ENCODE results near the gene ACSM6.
"Not testable (repeated sequence)": the region's sequence is repeated elsewhere in the genome, so short reads cannot be mapped to it uniquely, and the experiment has no call there.

The ACSM6 gene

GRCh38 chr10:95225136-95225535 is 31.1 kb downstream of the ACSM6 start:
- H3K27me3 ChIP-seq (ENCODE audit: insufficient read depth, low read length) = no peaks in the 10 kb centered on the region
- no peaks in the 10 kb centered on the region for H3K4me1 ChIP-seq (ENCODE audit: insufficient read depth, low read length, severe bottlenecking)
- H4K20me1 ChIP-seq (ENCODE audit: insufficient read depth, low read length) = no peaks in the 10 kb centered on the region
- H3K4me3 ChIP-seq (ENCODE audit: low read depth, low read length, poor library complexity, severe bottlenecking) = no peak overlapping the region
- H3K27ac ChIP-seq (ENCODE audit: low read depth, low read length, poor library complexity, severe bottlenecking) = no peak overlapping the region
- no peaks in the 10 kb centered on the region for H3F3A ChIP-seq (ENCODE audit: insufficient read depth, low read length)
- H3K9me3 ChIP-seq (ENCODE audit: low read length) = no peaks in the 10 kb centered on the region
- no peak overlapping the region for H3K9ac ChIP-seq (ENCODE audit: low read length)
- no peaks in the 10 kb centered on the region for H3K36me3 ChIP-seq (ENCODE audit: insufficient read depth, low read length)
- no peak overlapping the region for H3K4me2 ChIP-seq (ENCODE audit: low read length)
- TF ChIP-seq EZH2 (IDR thresholded peaks at IDR 0.05; ENCODE audit: borderline replicate concordance, low read length) = no peak
- no peak for TF ChIP-seq CTCF (IDR thresholded peaks at IDR 0.05; ENCODE audit: low read length)
- no peaks in the 10 kb centered on the region for H3K9me2 ChIP-seq (ENCODE audit: low read depth, low read length)
- H2AFZ ChIP-seq (ENCODE audit: low read length) = no peak overlapping the region
- H3K79me2 ChIP-seq (ENCODE audit: insufficient read depth, low read length) = no peaks in the 10 kb centered on the region

GRCh38 chr10:95228934-95229723 is 35.1 kb downstream of the ACSM6 start:
- not testable (repeated sequence) for H3K4me2 ChIP-seq (ENCODE audit: low read length); H3K9ac ChIP-seq (ENCODE audit: low read length); H3K79me2 ChIP-seq (ENCODE audit: insufficient read depth, low read length); H3K9me2 ChIP-seq (ENCODE audit: low read depth, low read length); H3K4me1 ChIP-seq (ENCODE audit: insufficient read depth, low read length, severe bottlenecking); H2AFZ ChIP-seq (ENCODE audit: low read length); H3K4me3 ChIP-seq (ENCODE audit: low read depth, low read length, poor library complexity, severe bottlenecking); H3K36me3 ChIP-seq (ENCODE audit: insufficient read depth, low read length); H3K27me3 ChIP-seq (ENCODE audit: insufficient read depth, low read length); H4K20me1 ChIP-seq (ENCODE audit: insufficient read depth, low read length); H3K27ac ChIP-seq (ENCODE audit: low read depth, low read length, poor library complexity, severe bottlenecking); H3K9me3 ChIP-seq (ENCODE audit: low read length); H3F3A ChIP-seq (ENCODE audit: insufficient read depth, low read length)

GRCh38 chr10:95229724-95230627 is 35.9 kb downstream of the ACSM6 start:
- Histone ChIP-seq H2AFZ (ENCODE audit: low read length) (no peak overlapping the region), H3K4me2 (ENCODE audit: low read length) (no peak overlapping the region)
- TF ChIP-seq CTCF (IDR thresholded peaks at IDR 0.05; ENCODE audit: low read length) = no peak
- no peak for TF ChIP-seq EZH2 (IDR thresholded peaks at IDR 0.05; ENCODE audit: borderline replicate concordance, low read length)

GRCh38 chr10:95230677-95231586 is 36.9 kb downstream of the ACSM6 start:
- not testable (repeated sequence) for H3K9me3 ChIP-seq (ENCODE audit: low read length); H4K20me1 ChIP-seq (ENCODE audit: insufficient read depth, low read length); H3K9ac ChIP-seq (ENCODE audit: low read length); H3K27ac ChIP-seq (ENCODE audit: low read depth, low read length, poor library complexity, severe bottlenecking); H3K27me3 ChIP-seq (ENCODE audit: insufficient read depth, low read length); H3K4me3 ChIP-seq (ENCODE audit: low read depth, low read length, poor library complexity, severe bottlenecking); H3K9me2 ChIP-seq (ENCODE audit: low read depth, low read length); H2AFZ ChIP-seq (ENCODE audit: low read length); H3K79me2 ChIP-seq (ENCODE audit: insufficient read depth, low read length); H3K4me1 ChIP-seq (ENCODE audit: insufficient read depth, low read length, severe bottlenecking); H3K36me3 ChIP-seq (ENCODE audit: insufficient read depth, low read length); H3F3A ChIP-seq (ENCODE audit: insufficient read depth, low read length); H3K4me2 ChIP-seq (ENCODE audit: low read length)

More at GRCh38 chr10:95229724-95230627, 35.9 kb downstream of the ACSM6 start:
- Histone ChIP-seq H3K27ac (ENCODE audit: low read depth, low read length, poor library complexity, severe bottlenecking) (no peak overlapping the region), H4K20me1 (ENCODE audit: insufficient read depth, low read length) (no peaks in the 10 kb centered on the region), H3K36me3 (ENCODE audit: insufficient read depth, low read length) (no peaks in the 10 kb centered on the region), H3K79me2 (ENCODE audit: insufficient read depth, low read length) (no peaks in the 10 kb centered on the region), H3K27me3 (ENCODE audit: insufficient read depth, low read length) (no peaks in the 10 kb centered on the region), H3K9me2 (ENCODE audit: low read depth, low read length) (no peaks in the 10 kb centered on the region), H3K4me3 (ENCODE audit: low read depth, low read length, poor library complexity, severe bottlenecking) (no peak overlapping the region), H3K9me3 (ENCODE audit: low read length) (no peaks in the 10 kb centered on the region), H3F3A (ENCODE audit: insufficient read depth, low read length) (no peaks in the 10 kb centered on the region), H3K9ac (ENCODE audit: low read length) (no peak overlapping the region), H3K4me1 (ENCODE audit: insufficient read depth, low read length, severe bottlenecking) (no peaks in the 10 kb centered on the region)
